Dermis microvascular lymphatic vessel endothelial cell (primary cell): ENCODE data around the gene AP1M1. TPM values are rescaled to one million over a fixed set of nuclear protein-coding genes. Genes with fewer than 3 reads are reported as not detected.

Experiments
- DNase-seq, 2 donors: peaks; one replicate each; pipeline versions ENCODE4 v3.0.0 to v3.0.0-alpha.2; 2010; ENCODE audit warnings: low read depth in 2 of 2
- total RNA-seq: library from RNA; depleted of rRNA; stranded (reverse); fragments of >200 nt; gene quantifications from 2 replicates; pipeline ENCODE4 v1.2.1, GENCODE V29; 2014

The AP1M1 gene
- total RNA-seq, 1 donor from 2014 or later, result 43.9 TPM

DNA sequence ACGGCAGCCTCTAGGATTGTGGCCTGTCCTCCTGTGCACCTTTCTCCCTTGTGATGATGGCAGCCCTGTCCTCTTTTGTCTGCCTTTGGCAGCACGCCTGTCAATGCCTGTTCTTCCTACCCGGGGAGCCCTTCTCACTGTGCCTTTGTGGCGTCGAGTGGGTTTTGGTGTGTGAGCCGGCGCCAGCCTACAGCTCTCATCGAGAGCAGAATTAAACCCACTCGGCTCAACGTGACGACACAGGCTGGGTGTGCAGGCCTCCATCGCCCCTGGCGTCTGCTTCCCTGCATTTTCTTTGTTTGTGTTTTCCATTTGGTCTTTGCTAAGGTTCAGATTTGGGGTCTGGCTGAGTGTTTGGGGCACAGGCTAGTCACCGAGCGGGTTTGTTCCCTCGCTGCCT lies 34.4 kb downstream of the AP1M1 start:
- DNase-seq, result no peak

DNA sequence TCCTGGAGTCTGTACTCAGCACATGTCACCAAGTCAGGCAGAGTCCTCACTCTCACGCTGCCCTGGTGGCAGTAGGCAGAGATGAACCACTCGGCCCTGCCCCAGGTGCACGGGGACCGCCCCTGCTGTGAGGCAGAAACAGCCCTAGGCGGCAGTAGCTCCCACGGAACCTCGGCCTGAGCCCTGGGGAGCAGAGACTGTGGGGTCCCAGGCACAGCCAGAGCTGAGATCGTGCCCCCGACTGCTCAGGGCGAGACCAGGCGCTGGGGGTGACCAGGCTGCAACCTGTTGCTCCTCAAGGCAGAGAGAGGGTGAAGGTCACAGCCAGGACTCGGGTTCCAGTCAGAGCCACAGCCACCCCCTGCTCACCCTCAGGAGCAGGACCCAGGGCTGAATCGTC lies 34.9 kb downstream of the AP1M1 start:
- DNase-seq, result no peak

DNA sequence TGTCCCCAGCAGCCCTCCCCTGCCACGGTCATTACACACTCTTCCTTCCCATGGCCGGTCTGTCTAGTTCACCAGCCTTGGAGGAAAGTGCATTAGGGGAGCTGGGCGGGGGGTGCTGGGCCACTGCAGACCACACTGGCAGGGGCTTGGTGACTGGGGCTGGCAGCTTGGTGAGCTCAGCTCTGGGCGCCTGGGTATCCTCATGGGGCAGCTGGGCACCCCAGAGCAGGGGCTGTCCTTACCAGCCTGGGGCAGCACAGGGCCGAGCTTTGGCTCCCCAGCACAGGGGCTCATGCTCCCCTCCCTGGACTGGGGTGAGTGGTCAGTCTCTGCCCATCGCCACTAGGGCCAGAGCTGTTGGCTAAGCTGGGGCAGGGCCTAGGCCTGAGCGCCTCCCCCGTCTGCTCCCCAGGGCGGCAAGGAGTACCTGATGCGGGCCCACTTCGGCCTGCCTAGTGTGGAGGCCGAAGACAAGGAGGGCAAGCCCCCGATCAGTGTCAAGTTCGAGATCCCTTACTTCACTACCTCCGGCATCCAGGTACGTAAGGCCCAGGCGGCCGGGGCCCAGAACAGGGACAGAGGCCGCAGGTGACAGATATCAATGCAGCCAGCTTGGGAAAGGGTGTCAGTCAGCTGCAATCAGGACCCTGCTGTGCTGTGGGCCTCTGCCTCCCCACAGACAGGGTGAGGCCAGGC lies 35.5 kb downstream of the AP1M1 start:
- no peak for DNase-seq

DNA sequence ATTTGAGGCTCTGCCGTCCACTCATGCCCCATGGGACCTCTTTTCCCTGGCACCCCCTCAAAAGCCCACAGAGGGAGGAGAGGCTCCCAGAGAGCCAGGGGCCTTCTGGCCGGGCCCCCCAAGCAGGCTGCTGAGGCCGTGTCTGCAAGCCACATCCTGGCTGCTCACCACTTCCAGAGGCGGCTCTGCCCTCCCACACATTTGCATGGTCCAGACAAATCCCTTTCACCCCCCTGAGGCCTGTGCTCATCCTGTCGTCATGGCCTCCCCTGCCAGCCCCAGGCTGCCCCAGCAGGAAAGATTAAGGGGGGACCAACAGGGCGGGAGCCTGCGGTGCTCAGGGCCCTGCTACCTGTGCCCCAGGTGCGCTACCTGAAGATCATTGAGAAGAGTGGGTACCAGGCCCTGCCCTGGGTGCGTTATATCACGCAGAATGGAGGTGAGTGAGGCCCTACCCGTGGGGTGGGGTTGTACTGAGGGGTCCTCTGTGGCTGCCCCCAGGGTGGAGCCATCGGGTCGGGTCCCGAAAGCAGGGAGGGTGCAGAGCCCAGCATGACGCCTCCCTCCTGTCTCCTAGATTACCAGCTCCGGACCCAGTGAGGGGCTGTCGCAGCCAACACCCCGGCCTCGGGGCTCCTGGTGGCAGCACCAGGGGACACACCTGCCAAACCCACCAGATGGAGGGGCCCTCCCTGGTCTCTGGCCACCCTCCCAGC lies 36.3 kb downstream of the AP1M1 start:
- no peak for DNase-seq

DNA sequence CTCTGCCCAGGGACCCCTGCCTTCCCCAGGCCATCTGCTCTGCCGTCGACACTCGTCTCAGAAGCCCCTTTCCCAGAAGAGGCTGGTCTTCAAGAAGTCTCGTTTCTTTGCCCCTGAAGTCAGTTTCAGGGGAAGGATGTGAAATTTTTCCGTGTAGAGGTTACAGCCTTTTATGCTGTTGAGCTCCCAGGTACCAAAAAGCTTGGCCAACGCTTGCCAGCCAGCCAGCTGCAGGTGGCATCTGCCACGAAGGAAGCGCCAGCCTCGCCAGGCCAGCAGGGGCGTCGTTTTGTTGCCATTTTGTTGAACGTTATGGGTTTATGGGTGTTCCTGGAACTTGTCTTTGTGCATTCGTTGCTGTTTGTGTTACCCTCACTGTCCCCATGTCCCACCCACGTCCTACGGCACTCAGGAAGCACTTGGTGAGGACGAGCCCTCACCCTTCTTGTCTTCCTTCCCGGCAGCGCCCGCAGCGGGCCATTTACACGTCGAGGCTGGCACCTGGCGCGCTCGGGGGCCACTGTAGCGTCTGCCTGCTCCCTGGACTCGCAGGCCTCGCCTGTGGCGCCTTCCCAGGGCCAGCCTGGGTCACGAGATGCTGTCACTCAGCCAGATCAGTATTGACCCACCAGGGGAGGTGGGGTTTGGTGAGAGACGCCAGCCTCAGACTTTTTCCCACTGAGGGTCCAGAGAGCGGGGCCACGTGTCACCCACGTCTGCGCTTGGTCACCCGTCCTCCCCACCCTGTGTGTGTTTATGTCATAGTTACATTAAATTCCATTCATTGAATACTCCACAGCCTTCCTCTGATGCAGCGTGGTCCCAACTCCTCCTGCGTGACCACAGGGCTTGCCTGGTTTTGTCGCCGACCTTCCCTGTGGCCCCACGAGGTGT lies 37.1 kb downstream of the AP1M1 start:
- no peak for DNase-seq

DNA sequence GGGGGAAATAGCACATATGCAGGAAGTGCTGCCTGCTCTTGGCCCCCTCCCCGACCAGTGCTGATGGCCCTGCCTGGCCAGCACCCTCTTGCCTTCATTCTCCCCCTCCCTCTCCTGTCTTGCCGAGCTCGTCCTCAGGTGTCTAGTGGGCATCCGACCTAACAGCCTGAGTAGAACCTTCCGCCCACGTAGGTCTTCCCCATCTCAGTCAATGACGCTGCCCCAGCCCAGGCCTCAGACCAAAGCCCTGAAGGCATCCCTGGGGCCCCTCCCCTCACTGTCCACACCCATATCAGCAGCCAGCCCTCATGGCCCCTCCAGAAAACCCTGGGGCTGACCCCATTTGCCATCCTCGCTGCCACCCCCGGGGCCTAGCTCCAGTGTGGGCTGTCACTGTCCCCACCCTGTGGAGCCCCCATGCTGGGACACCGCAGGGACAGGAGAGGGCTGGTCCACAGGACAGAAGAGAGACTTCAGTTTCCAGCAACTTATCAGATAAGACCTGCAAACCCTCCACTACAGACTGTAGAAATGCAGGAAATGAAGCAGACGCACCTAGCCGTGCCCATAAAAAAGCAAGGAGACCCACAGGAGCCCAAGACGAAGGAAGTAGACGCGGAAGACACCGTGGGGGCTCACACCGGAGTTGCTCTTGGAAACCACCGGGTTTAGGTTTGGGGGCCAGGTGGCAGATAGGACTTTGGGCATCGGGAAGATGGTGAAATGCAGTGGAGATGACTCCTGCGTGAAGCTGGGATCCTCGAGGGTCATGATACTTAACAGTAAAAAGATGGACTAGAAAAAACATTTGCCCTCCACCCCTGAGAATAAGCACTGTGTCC lies 38.3 kb downstream of the AP1M1 start:
- no peak for DNase-seq

DNA sequence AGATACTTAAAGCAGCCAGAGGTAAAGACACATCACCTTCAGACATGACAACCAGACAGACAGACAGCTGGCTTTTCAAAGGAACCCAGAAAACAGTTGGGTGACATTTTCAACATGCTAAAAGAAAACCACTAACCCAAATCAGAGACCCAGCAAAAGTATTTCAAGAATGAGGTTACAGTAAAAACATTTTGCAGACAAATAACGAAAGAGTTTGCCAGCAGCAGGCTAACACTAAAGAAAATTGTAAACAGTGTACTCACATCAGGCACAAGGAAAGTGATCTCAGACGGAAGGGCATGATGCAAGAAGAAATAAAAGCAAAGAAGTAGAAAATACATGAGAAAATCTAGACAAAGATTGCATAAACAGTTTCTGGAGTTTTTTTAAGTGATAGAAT lies 46.4 kb downstream of the AP1M1 start:
- DNase-seq, result no peak

DNA sequence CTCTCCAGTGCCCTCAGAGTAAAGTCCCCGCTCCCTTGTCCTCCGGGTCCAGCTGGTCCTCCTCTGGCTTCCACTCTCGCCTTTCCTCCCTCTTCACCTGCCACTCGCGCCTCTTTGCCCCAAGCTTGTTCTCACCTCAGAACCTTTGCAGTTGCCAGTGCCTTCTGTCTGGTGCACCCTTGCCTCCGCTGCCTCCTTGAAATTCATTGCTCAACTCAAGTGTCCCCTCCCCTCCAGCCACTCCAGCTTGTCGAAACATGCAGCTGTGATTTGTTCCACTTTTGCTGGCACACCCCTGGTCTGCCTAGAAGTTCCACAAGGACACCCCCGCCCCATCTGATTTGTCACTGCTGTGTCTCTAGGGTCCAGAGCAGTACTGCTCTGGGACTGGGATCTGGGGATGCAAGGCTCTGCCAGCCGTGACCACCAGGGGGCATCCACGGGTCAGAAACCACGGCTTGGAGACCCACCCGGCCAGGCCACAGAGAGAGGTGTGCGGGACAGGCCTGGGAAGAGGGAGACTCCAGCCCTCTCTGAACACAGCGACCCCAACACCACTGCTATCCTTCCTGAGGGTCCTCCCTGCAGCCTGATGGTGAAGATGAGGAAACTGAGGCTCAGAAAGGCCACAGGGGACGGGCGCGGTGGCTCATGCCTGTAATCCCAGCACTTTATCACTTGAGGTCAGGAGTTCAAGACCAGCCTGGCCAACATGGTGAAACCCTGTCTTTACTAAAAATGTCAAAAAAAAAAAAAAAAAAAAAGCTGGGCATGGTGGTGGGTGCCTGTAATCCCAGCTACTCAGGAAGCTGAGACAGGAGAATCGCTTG lies 49.9 kb downstream of the AP1M1 start:
- peak; percentile 76 to 84 for DNase-seq

DNA sequence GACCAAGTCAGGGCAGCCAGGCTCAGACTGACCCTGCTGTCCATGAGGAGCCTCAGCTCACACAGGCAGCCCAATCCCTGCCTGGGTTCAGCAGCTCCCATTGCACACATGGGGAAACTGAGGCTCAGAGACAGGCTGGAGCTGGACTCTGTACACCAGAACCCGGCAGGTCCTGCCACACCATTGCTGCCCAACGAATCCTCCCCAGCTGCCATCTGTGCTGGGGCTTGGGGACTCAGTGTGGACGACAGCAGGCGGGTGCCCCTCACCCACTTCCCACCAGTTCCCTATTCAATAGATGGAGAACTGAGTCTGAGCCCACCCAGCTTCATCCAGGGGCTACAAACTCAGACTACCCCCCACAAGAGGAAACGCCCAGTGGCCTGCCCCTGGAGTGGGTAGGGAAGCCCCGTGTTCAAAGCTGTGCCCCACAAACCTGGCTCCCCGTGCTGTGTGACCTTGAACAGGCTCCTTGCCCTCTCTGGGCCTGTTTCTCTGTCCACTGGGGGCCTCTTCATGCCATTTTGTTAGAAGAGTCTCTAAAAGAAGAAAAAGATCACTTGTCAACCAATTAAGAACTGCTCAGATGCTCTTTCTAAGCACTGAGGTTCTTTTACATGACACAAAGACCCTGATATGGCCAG lies 50.8 kb downstream of the AP1M1 start:
- no peak for DNase-seq

DNA sequence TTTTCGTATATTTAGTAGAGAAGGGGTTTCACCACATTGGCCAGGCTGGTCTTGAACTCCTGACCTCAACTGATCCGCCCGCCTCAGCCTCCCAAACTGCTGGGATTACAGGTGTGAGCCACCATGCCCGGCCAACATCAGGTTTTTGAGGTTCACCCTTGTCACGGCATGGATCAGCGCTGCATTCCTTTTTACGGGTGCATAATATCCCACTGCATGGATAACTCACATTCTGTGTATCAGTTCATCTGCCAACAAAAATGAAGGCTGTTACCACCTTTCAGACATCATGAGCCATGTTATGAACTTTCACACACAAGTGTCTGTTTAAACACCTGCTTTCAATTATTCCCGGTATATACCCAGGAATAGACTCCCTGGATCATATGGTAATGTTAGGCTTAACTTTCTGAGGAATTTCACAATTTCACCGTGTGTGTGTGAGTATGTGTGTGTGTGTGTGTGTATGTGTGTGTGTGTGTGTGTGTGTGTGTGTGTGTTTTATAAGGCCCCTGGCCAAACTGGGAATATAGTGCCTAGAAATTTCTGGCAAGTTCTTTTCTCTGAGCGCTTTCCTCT lies 52.2 kb downstream of the AP1M1 start:
- peak in 1 of 2 donors; percentile 23 for DNase-seq

DNA sequence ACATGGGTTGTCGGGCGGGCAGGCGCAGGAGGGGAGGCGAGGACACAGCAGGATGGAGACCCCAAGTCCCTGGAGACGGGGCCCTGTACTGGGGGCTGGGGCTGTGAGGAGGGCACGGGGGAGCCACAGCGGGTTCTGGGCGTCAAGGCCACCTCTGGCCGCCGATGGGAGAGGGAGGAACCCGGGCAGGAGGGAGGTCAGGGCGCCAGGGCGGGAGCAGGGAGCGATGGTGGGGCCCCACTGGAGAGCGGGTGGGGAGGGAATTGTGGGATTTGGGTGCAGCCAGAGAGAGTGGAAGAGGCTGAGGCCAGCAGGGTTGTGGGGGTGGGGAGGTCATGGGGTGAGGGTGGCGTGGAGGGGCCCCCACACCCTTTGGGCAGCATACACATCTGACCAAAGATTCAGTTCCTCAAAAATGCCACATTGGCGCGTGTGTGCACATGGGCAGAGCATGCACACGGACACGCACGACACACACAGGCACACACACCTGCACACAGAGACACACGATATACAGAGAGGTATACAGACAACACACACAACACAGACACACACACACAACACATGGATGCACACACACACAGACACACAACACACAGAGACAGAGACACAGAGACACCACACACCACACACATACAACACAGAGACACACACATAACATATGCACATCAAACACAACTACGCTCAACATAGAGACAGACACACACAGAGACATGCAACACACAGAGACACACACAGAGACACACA lies 54.9 kb downstream of the AP1M1 start:
- DNase-seq, result no peak

DNA sequence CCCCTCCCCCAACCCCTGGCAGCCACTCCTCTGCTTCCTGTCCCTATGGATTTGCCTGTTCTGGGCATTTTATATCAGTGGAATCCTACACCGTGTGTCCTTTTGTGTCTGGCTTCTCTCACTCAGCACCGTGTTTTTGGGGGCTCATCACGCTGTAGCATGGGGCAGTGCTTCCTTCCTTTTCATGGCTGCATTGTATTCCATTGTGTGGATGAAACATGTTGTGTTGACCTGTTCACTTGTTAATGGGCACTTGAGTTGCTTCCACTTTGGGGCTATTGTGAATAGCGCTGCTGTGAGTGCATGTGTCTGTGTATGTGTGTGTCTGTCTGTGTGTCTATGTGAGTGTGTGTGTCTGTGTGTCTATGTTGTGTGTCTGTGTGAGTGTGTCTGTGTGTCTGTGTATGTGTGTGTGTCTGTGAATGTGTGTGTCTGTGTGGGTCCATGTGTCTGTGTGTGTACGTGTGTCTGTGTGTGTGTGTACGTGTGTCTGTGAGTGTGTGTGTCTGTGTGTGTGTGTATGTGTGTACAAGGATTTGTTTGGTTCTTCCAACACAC lies 57.2 kb downstream of the AP1M1 start:
- DNase-seq, result no peak

DNA sequence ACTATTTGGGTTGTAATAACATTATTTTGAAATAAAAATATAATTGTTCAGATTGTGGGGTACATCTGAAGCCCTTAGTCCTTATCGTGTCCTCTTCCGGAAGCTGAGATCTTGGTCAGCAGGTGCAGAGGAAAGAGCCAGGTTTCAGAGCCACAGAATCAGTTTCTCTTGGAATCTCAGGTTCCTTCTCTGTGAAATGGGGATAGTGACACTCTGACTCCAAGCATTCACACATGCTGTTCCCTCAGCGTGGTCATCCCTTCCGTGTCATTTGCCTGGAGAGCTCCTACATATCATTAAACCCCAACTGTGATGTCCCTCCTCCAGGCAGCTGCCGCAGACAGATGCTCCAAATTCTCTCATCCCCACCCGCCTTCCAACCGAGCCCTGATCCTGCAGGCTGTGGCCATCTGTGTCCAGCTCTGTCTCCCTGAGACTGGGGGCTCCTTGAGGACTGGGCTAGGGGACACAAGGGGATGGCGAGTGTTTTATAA lies 59.8 kb downstream of the AP1M1 start:
- no peak for DNase-seq

DNA sequence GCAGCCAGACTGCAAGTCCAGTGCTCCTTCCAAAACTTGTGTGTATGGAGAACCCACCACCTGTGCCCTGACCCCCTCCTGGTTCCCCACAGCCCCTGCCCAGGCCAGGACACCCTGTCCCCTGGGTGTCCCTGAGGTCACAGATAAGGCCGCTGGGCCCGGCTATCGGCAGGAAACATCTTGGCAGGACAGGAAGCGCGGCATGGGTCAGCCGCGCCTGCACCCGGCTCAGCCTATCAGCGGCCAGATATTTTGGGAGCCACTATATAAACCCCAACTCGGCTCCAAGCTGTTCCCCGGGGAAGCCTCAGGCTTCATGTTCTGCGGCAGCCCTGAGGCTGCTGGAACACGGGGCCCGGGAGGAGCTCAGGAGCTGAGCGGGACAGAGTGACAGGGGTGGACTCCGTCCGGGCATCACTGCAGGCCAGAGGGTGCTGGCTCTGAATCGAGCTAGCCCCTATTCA lies 60.8 kb downstream of the AP1M1 start:
- peak; percentile 92 to 97 for DNase-seq

DNA sequence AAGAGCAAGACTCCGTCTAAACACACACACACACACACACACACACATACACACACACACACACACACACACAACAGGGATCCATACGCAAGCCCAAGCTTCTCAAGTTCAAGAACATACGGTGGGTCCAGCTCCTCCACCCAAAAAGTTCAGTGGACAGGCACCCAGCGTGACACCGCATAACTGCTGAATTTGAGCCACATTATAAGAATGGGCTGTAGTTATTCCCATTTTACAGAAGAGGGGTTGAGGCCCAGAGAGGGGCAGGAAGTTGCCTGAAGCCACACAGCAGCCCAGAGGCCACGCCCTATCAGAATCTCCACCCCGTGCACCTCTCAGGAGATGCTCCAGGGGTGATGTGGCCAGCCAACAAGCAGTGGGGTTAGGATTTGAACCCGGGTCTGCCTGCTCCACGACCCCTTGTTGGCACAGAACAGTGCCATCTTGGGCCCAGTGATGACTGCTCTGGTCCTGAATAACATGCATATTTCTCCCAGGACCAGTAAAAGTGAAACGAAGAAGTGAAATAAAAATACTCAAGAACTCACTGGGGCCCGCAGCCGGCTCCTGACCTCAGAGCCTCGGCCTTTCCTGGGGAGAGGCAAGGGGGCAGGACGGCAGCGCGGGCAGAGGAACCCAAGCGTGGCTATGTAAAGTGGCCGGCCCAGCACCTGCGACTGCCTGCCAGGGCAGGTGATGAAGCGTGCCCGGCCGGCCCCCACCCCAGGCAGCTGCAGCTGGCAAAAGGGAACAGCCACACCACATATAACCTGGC lies 61.9 kb downstream of the AP1M1 start:
- DNase-seq, result no peak

DNA sequence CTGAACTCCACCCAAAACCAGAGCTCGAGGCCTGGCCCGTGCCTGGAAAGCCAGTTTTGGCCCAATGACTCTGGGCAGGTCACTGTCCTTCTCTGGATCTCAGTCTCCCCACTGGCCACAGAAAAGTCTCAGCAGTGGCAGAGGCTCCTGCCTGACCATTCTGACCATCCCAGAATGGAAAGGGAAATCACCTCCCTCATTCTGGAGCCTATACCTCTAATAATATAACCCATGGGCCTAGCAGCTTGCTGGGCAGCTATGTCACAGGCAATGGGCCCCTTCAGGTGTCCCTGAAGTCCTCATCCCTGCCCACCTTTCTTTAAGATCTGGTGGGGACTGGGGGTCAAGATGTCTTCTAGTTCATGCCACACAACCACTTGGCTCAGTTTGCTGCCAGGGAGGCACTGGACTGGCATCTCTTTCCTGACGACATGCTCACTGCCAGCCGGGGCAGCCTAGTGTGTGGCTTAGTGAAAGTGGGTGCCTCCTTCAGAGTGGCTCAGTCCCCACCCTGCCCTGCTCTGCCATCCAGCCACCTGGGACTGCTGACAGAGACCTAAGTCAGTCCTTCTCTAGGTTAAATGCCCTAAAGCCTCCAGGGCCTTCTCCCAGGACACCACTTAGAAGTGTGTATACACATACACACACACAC lies 62.6 kb downstream of the AP1M1 start:
- no peak for DNase-seq

DNA sequence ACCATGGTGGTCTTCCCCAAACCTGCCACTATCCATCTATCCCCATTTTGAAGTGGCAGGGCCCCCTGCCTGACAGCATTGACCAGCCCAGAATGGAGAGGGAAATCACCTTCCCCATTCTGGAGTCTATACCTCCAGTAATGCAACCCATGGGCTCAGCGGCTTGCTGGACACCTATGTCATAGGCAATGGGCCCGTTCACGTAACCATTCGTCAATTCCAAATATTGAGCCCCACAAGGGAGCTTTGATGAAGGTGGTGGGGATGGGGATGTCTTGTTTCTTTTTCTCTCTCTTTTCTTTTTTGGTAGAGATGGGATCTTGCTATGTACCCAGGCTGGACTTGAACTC lies 63.1 kb downstream of the AP1M1 start:
- DNase-seq, result no peak
